ENCODE measurements around the gene SRGN. TPM values are rescaled to one million over a fixed set of nuclear protein-coding genes. Genes with fewer than 3 reads are reported as not detected.

Gene SRGN
- total and polyA plus RNA-seq, 10 of the 15 experiments (the other 5 are each of a cell fraction or from before 2014, with no cell fraction given) = 382 to 2,414 (median 885) TPM

- Histone ChIP-seq H3K79me2 (ENCODE audit: control insufficient read depth, insufficient read depth, low read length) (no peaks in the 10 kb centered on the region), H4K20me1 (ENCODE audit: control insufficient read depth, insufficient read depth) (no peaks in the 10 kb centered on the region), H3K4me3 (no peak overlapping the region), H3K4me1 (ENCODE audit: control insufficient read depth, insufficient read depth, low read length) (peaks cover 4% of the 10 kb centered on the region; the same call in 1 of the 2 replicates), H3K9ac (ENCODE audit: control insufficient read depth, insufficient read depth, low read length) (no peak overlapping the region), H3K4me2 (ENCODE audit: control insufficient read depth, insufficient read depth) (no peak overlapping the region), H3K36me3 (ENCODE audit: control insufficient read depth in 2 of 2, insufficient read depth in 2 of 2, low read length in 1 of 2) (no peaks in the 10 kb centered on the region), H2AFZ (ENCODE audit: control insufficient read depth, low read depth, low read length) (no peak overlapping the region), H3K27ac (ENCODE audit: control insufficient read depth, insufficient read depth) (no peak overlapping the region), H3K27me3 (replicated peaks in 1 of 2; ENCODE audit: control insufficient read depth in 2 of 2, insufficient read depth in 2 of 2, low read length in 1 of 2) (no peaks in the 10 kb centered on the region), H3K9me3 (replicated peaks; ENCODE audit: control insufficient read depth, insufficient read depth, low read length) (no peaks in the 10 kb centered on the region)
- FAIRE-seq (no peak), DNase-seq (ENCODE audit: low read depth, low spot score) (no peak), ATAC-seq (no peak)
- BruUV-seq (replicated peaks) = no TSS peak
- ChIA-PET RAD21 (ENCODE audit: unreplicated experiment) (interaction anchor here (1.4 kb wide), 1 partner anchor 12 kb away, joined by 3 read pairs; no protein-coding TSS in a partner anchor), SMC1A (ENCODE audit: uncharacterized antibody, unreplicated experiment) (interaction anchor here (1.1 to 1.9 kb wide), 2 partner anchors 12 to 15 kb away, joined by 4 to 5 read pairs; no protein-coding TSS in a partner anchor), POLR2A (no interaction called here), CTCF (no interaction called here)
- intact Hi-C loops (cut with micrococcal nuclease; ENCODE audit: unreplicated experiment) = no loop called here
- in situ Hi-C loops (cut with MboI) = no loop called here
- TF ChIP-seq, protein P1, sequence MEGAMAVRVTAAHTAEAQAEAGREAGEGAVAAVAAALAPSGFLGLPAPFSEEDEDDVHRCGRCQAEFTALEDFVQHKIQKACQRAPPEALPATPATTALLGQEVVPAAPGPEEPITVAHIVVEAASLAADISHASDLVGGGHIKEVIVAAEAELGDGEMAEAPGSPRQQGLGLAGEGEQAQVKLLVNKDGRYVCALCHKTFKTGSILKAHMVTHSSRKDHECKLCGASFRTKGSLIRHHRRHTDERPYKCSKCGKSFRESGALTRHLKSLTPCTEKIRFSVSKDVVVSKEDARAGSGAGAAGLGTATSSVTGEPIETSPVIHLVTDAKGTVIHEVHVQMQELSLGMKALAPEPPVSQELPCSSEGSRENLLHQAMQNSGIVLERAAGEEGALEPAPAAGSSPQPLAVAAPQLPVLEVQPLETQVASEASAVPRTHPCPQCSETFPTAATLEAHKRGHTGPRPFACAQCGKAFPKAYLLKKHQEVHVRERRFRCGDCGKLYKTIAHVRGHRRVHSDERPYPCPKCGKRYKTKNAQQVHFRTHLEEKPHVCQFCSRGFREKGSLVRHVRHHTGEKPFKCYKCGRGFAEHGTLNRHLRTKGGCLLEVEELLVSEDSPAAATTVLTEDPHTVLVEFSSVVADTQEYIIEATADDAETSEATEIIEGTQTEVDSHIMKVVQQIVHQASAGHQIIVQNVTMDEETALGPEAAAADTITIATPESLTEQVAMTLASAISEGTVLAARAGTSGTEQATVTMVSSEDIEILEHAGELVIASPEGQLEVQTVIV (IDR thresholded peaks at IDR 0.05; ENCODE audit: borderline replicate concordance, partially characterized antibody) = no peak
- no peak for TF ChIP-seq TBL1XR1 (IDR thresholded peaks at IDR 0.05; ENCODE audit: low read depth, low read length)
- TF ChIP-seq ZBTB40 (IDR thresholded peaks at IDR 0.05; ENCODE audit: borderline replicate concordance) = no peak
- no peak for TF ChIP-seq PAX8 (IDR thresholded peaks at IDR 0.05)
- TF ChIP-seq, protein P2, sequence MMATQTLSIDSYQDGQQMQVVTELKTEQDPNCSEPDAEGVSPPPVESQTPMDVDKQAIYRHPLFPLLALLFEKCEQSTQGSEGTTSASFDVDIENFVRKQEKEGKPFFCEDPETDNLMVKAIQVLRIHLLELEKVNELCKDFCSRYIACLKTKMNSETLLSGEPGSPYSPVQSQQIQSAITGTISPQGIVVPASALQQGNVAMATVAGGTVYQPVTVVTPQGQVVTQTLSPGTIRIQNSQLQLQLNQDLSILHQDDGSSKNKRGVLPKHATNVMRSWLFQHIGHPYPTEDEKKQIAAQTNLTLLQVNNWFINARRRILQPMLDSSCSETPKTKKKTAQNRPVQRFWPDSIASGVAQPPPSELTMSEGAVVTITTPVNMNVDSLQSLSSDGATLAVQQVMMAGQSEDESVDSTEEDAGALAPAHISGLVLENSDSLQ (IDR thresholded peaks at IDR 0.05) = no peak
- WGBS (ENCODE audit: insufficient coverage, insufficient replicate concordance, low lambda C conversion rate, missing lambda C conversion rate) = 59% methylated on average over 2 of the region's 2 CpGs
Observed at GRCh38 chr10:69078311-69078710, 9.6 kb upstream of the SRGN start.

All from GM12878 (cell line).